ENCODE results near the gene ALPP. TPM values are rescaled to one million over a fixed set of nuclear protein-coding genes. Genes with fewer than 3 reads are reported as not detected.
"Not testable (repeated sequence)": the region's sequence is repeated elsewhere in the genome, so short reads cannot be mapped to it uniquely, and the experiment has no call there.

ALPP gene
- total RNA-seq, 1 donor from 2014 or later, result not detected

- Histone ChIP-seq H3K27me3 (no peaks in the 10 kb centered on the region), H3K36me3 (no peaks in the 10 kb centered on the region), H3K79me2 (ENCODE audit: low read depth) (no peaks in the 10 kb centered on the region), H4K20me1 (ENCODE audit: low read depth) (no peaks in the 10 kb centered on the region), H3F3A (ENCODE audit: low read depth) (no peaks in the 10 kb centered on the region), H2AFZ (replicated peaks) (no peak overlapping the region), H3K27ac (no peak overlapping the region), H3K4me3 (no peak overlapping the region), H3K9ac (no peak overlapping the region), H3K9me3 (ENCODE audit: low read depth) (no peaks in the 10 kb centered on the region), H3K4me1 (no peaks in the 10 kb centered on the region), H3K4me2 (no peak overlapping the region)
- DNase-seq (ENCODE audit: low spot score), result no peak
- Mint-ChIP-seq H3K4me1 (peaks cover 5% of the 10 kb centered on the region), H3K27ac (no peak overlapping the region), H3K27me3 (ENCODE audit: insufficient read depth, low read depth) (peaks cover 9% of the 10 kb centered on the region), H3K36me3 (peaks cover 8% of the 10 kb centered on the region), H3K9me3 (no peaks in the 10 kb centered on the region), H3K4me3 (no peak overlapping the region)
- no peak for TF ChIP-seq EZH2 (IDR thresholded peaks at IDR 0.05)
- TF ChIP-seq EZH2phosphoT487 (IDR thresholded peaks at IDR 0.05), result no peak
- no peak for TF ChIP-seq CTCF (IDR thresholded peaks at IDR 0.05)
Observed at GRCh38 chr2:232336981-232337720, 41.4 kb upstream of the ALPP start.

GRCh38 chr2:232338094-232338758, 40.3 kb upstream of the ALPP start:
- H3K27ac ChIP-seq; H3K27me3 ChIP-seq; H3K27me3 Mint-ChIP-seq (ENCODE audit: insufficient read depth, low read depth); H3K27ac Mint-ChIP-seq; H3K4me1 ChIP-seq; H4K20me1 ChIP-seq (ENCODE audit: low read depth); H3K4me1 Mint-ChIP-seq; H2AFZ ChIP-seq (replicated peaks); H3K36me3 ChIP-seq; H3K79me2 ChIP-seq (ENCODE audit: low read depth); H3K4me3 Mint-ChIP-seq; H3K9me3 ChIP-seq (ENCODE audit: low read depth); H3K4me2 ChIP-seq; H3F3A ChIP-seq (ENCODE audit: low read depth); H3K9ac ChIP-seq; H3K36me3 Mint-ChIP-seq; H3K9me3 Mint-ChIP-seq; H3K4me3 ChIP-seq; DNase-seq (ENCODE audit: low spot score): not testable (repeated sequence)

GRCh38 chr2:232338759-232339106, 39.8 kb upstream of the ALPP start:
- H3K4me3 ChIP-seq, result no peak overlapping the region
- no peaks in the 10 kb centered on the region for H3K4me1 ChIP-seq
- H3K9me3 ChIP-seq (ENCODE audit: low read depth), result no peaks in the 10 kb centered on the region
- H3K4me1 Mint-ChIP-seq, result peaks cover 5% of the 10 kb centered on the region
- TF ChIP-seq CTCF (IDR thresholded peaks at IDR 0.05) (no peak), EZH2phosphoT487 (IDR thresholded peaks at IDR 0.05) (no peak), EZH2 (IDR thresholded peaks at IDR 0.05) (no peak)
- H4K20me1 ChIP-seq (ENCODE audit: low read depth), result no peaks in the 10 kb centered on the region
- H3K4me2 ChIP-seq, result no peak overlapping the region
- DNase-seq (ENCODE audit: low spot score), result no peak
- H3K36me3 Mint-ChIP-seq, result peaks cover 8% of the 10 kb centered on the region
- H3K36me3 ChIP-seq, result no peaks in the 10 kb centered on the region
- no peak overlapping the region for H3K27ac Mint-ChIP-seq
- peaks cover 9% of the 10 kb centered on the region for H3K27me3 Mint-ChIP-seq (ENCODE audit: insufficient read depth, low read depth)
- no peak overlapping the region for H3K27ac ChIP-seq
- H3K79me2 ChIP-seq (ENCODE audit: low read depth), result no peaks in the 10 kb centered on the region
- H3K9me3 Mint-ChIP-seq, result no peaks in the 10 kb centered on the region
- H3K4me3 Mint-ChIP-seq, result no peak overlapping the region
- no peaks in the 10 kb centered on the region for H3K27me3 ChIP-seq
- H3K9ac ChIP-seq, result no peak overlapping the region
- H3F3A ChIP-seq (ENCODE audit: low read depth), result no peaks in the 10 kb centered on the region
- no peak overlapping the region for H2AFZ ChIP-seq (replicated peaks)

Measured in neural progenitor cell (in vitro differentiated cells).